HEK293 (cell line): ENCODE results near the gene SUSD6.

Experiments used
- CTCF ChIA-PET: fragments of 350-600 bp; formaldehyde crosslinking; extraction: SDS; loops from one replicate; lab custom pipeline; 2021; ENCODE audit warnings: antibody characterized with exemption; lab: Yijun Ruan, JAX
- POLR2A ChIA-PET: fragments of 300-600 bp; formaldehyde crosslinking; extraction: SDS; loops from one replicate; lab custom pipeline; 2020; ENCODE audit warnings: antibody characterized with exemption, inconsistent platforms; lab: Yijun Ruan, JAX
- H3K27ac ChIP-seq: fragments of 200-500 bp; sonication (Bioruptor generic); 2 replicates; pipeline ENCODE4 v1.5.1; 2014; ENCODE audit warnings: low read depth, low read length, control low read depth, inconsistent platforms; ENCODE audit errors: extremely low read depth
- H3K36me3 ChIP-seq, 2 experiments: fragments of 200-500 bp in 1 of 2; sonication (Bioruptor generic) in 1 of 2; 1 replicate in 1 of 2; 2 replicates in 1 of 2; pipeline ENCODE4 v1.5.1; 2014 to 2017; ENCODE audit warnings: inconsistent platforms in 2 of 2, low read length in 2 of 2; ENCODE audit not compliant: control insufficient read depth in 2 of 2, insufficient read depth in 1 of 2
- H3K4me1 ChIP-seq: fragments of 200-500 bp; sonication (Bioruptor generic); 2 replicates; pipeline ENCODE4 v1.5.1; 2014; ENCODE audit warnings: mild to moderate bottlenecking, low read length, inconsistent platforms; ENCODE audit not compliant: control insufficient read depth, insufficient read depth
- H3K4me3 ChIP-seq: 2 replicates; pipeline ENCODE4 v1.5.1; 2011; ENCODE audit warnings: low read depth, mild to moderate bottlenecking, control low read depth, low read length, moderate library complexity
- H3K9me3 ChIP-seq: fragments of 200-500 bp; sonication (Bioruptor generic); 2 replicates; pipeline ENCODE4 v1.5.1; 2014; ENCODE audit warnings: low read depth, low read length, inconsistent platforms; ENCODE audit not compliant: control insufficient read depth, insufficient read depth
- BCL11B ChIP-seq: fragments of 450-650 bp; formaldehyde crosslinking; IDR thresholded peaks from 2 replicates; pipeline ENCODE4 v1.5.1; 2016; ENCODE audit warnings: low read depth, missing biosample characterization, missing genetic modification characterization
- GFI1B ChIP-seq: fragments of 450-650 bp; formaldehyde crosslinking; IDR thresholded peaks from 2 replicates; pipeline ENCODE4 v1.5.1; 2016; ENCODE audit warnings: missing biosample characterization, missing genetic modification characterization
- GLIS1 ChIP-seq: fragments of 450-650 bp; formaldehyde crosslinking; IDR thresholded peaks from 2 replicates; pipeline ENCODE4 v1.5.1; 2016; ENCODE audit warnings: missing biosample characterization, missing genetic modification characterization
- PATZ1 ChIP-seq: fragments of 450-650 bp; formaldehyde crosslinking; IDR thresholded peaks from 2 replicates; pipeline ENCODE4 v1.5.1; 2016; ENCODE audit warnings: missing biosample characterization, missing genetic modification characterization
- PRDM10 ChIP-seq: fragments of 450-650 bp; formaldehyde crosslinking; IDR thresholded peaks from 2 replicates; pipeline ENCODE4 v1.5.1; 2016; ENCODE audit warnings: missing biosample characterization, missing genetic modification characterization
- SCRT2 ChIP-seq: fragments of 450-650 bp; formaldehyde crosslinking; IDR thresholded peaks from 2 replicates; pipeline ENCODE4 v1.5.1; 2016; ENCODE audit warnings: missing biosample characterization, missing genetic modification characterization
- SETDB1 ChIP-seq: IDR thresholded peaks from one replicate; pipeline ENCODE4 v1.6.1; 2017; ENCODE audit warnings: mild to moderate bottlenecking, low read length, moderate library complexity, mixed read lengths; ENCODE audit not compliant: insufficient read length
- TRIM28 ChIP-seq: IDR thresholded peaks from 2 replicates; pipeline ENCODE4 v1.6.1; 2011; ENCODE audit warnings: low read length, control low read depth, borderline replicate concordance
- ZBTB26 ChIP-seq: fragments of 450-650 bp; formaldehyde crosslinking; optimal IDR thresholded peaks from 2 replicates; pipeline ENCODE3; 2016; ENCODE audit warnings: missing biosample characterization, mild to moderate bottlenecking, missing genetic modification characterization
- ZFP69B ChIP-seq: fragments of 450-650 bp; formaldehyde crosslinking; IDR thresholded peaks from 2 replicates; pipeline ENCODE4 v1.5.1; 2016; ENCODE audit warnings: missing biosample characterization, missing genetic modification characterization
- ZNF133 ChIP-seq: fragments of 450-650 bp; formaldehyde crosslinking; IDR thresholded peaks from 2 replicates; pipeline ENCODE4 v1.5.1; 2016; ENCODE audit warnings: missing biosample characterization, missing genetic modification characterization
- ZNF19 ChIP-seq: fragments of 450-650 bp; formaldehyde crosslinking; IDR thresholded peaks from 2 replicates; pipeline ENCODE4; 2016; ENCODE audit warnings: missing biosample characterization, missing genetic modification characterization, low read depth
- ZNF302 ChIP-seq: fragments of 450-650 bp; formaldehyde crosslinking; IDR thresholded peaks from 2 replicates; pipeline ENCODE4 v1.5.1; 2016; ENCODE audit warnings: missing biosample characterization, missing genetic modification characterization, low read depth
- ZNF324 ChIP-seq: fragments of 450-650 bp; formaldehyde crosslinking; IDR thresholded peaks from 2 replicates; pipeline ENCODE4 v1.5.1; 2016; ENCODE audit warnings: missing biosample characterization, missing genetic modification characterization
- ZNF398 ChIP-seq: fragments of 450-650 bp; formaldehyde crosslinking; IDR thresholded peaks from 2 replicates; pipeline ENCODE4 v1.5.1; 2017; ENCODE audit warnings: missing biosample characterization, missing genetic modification characterization
- ZNF626 ChIP-seq: fragments of 450-650 bp; sonication (Bioruptor Pico); formaldehyde crosslinking; IDR thresholded peaks from 2 replicates; pipeline ENCODE4 v1.5.1; 2018; ENCODE audit warnings: missing biosample characterization, missing genetic modification characterization, inconsistent platforms
- ZNF692 ChIP-seq: fragments of 450-650 bp; formaldehyde crosslinking; IDR thresholded peaks from 2 replicates; pipeline ENCODE4 v1.5.1; 2016; ENCODE audit warnings: missing biosample characterization, missing genetic modification characterization
- ZNF776 ChIP-seq: fragments of 450-650 bp; formaldehyde crosslinking; IDR thresholded peaks from 2 replicates; pipeline ENCODE4 v1.5.0; 2017; ENCODE audit warnings: missing biosample characterization, missing genetic modification characterization, borderline replicate concordance
- ZNF791 ChIP-seq: fragments of 450-650 bp; formaldehyde crosslinking; IDR thresholded peaks from 2 replicates; pipeline ENCODE4 v1.5.1; 2016; ENCODE audit warnings: missing biosample characterization, missing genetic modification characterization

SUSD6 gene

GRCh38 chr14:69605738-69606137, 5.7 kb upstream of the SUSD6 start (continued):
- TF ChIP-seq ZNF626 (tag by site-specific recombination) (no peak), ZNF324 (no peak)
- TF ChIP-seq, all 188 proteins: peak for 7

GRCh38 chr14:69606258-69607184, 4.9 kb upstream of the SUSD6 start:
- ChIA-PET CTCF (interaction anchor here (0.7 to 4.2 kb wide), 9 partner anchors 9 to 367 kb away, joined by 3 to 39 read pairs (median 3); no protein-coding TSS in a partner anchor), POLR2A (no interaction called here)
- Histone ChIP-seq H3K36me3 (no peaks in the 10 kb centered on the region), H3K4me1 (no peaks in the 10 kb centered on the region), H3K4me3 (no peak overlapping the region), H3K27ac (no peak overlapping the region), H3K9me3 (no peaks in the 10 kb centered on the region)
- no peak for TF ChIP-seq SCRT2 (tag by site-specific recombination)
- TF ChIP-seq ZNF398 (tag by site-specific recombination): no peak

GRCh38 chr14:69610020-69610873, 1.1 kb upstream of the SUSD6 start:
- Histone ChIP-seq H3K27ac (peak overlapping the region; percentile 71; the same call in 1 of the 2 replicates), H3K9me3 (no peaks in the 10 kb centered on the region), H3K4me1 (peaks cover 10% of the 10 kb centered on the region), H3K4me3 (no peak overlapping the region), H3K36me3 (no peaks in the 10 kb centered on the region)
- POLR2A ChIA-PET: interaction anchor here (1.0 to 1.9 kb wide), 3 partner anchors 47 to 157 kb away, joined by 4 to 5 read pairs (median 4); partner anchors contain the start of gene SRSF5
- CTCF ChIA-PET: no interaction called here
- TF ChIP-seq ZNF776 (no peak), ZNF19 (tag by site-specific recombination) (no peak), SETDB1 (no peak), BCL11B (tag by site-specific recombination) (no peak), ZNF302 (tag by site-specific recombination) (no peak), ZNF133 (tag by site-specific recombination) (no peak), GFI1B (tag by site-specific recombination) (no peak), ZNF791 (tag by site-specific recombination) (no peak), ZBTB26 (tag by site-specific recombination) (no peak), PRDM10 (peak; percentile 38; the same call in 1 of the 2 replicates), ZFP69B (0 out of 2 replicates have a peak, but pooled peaks have one; percentile 16), TRIM28 (no peak), PATZ1 (tag by site-specific recombination) (no peak), GLIS1 (tag by site-specific recombination) (no peak), ZNF626 (tag by site-specific recombination) (no peak), ZNF692 (tag by site-specific recombination) (peak; percentile 66), SCRT2 (tag by site-specific recombination) (peak; percentile 88)
